ENCODE data around the gene PSMC1. TPM values are rescaled to one million over a fixed set of nuclear protein-coding genes. Genes with fewer than 3 reads are reported as not detected.
"Not testable (repeated sequence)": the region's sequence is repeated elsewhere in the genome, so short reads cannot be mapped to it uniquely, and the experiment has no call there.

Gene PSMC1
- polyA plus RNA-seq (2013), result 121 TPM

DNA sequence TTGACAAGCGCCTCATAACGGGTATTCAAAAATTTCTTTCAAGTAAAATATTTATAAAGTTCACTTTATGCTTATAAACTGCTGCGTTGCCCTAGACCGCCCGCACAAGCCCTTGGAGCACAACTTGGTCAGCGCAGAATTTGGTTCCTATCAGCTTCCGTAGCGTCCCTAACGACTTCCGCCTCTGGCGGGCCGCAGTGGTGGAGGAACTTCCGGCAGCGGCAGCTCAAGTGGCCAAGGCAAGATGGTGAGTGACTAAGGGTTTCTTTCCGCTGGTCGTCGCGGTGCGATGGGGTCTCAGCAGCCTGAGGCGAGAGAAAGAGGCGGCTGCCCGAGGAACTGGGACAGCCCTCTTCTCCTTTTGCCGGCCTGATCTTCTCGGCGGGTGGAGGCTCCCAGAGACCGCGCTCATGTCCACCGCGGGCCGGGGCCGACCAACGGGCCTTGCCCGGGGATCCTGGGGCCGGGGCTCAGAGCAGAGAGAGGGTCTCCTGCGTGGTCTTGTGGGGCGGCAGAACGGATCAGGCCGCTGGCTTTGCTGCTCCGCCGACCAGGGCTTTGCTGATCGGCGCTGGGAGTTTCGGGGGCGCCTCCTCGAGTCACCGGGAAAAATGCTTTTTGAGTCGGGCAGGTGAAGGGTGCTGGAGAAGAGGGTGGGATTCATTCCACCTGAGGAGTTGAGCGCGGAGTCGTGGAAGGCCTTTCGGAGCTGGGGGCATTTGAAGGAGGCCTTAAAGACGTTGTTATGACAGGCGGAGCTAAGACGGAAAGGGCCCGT lies at the start of gene PSMC1:
PSMC1 (plus strand) TSS at position 200 of the 778 bp plus-strand sequence; CDS start at position 245, 45 bp downstream.
- peaks cover 0 to 1% (median 0%) of the 10 kb centered on the region in 5 experiments for H3K27me3 ChIP-seq (replicated peaks in 2 of 5; ENCODE audit: control insufficient read depth in 4 of 5, insufficient read depth in 5 of 5, low read length in 4 of 5)
- H3K9me3 ChIP-seq (ENCODE audit: control extremely low read depth in 1 of 5, control insufficient read depth in 4 of 5, insufficient read depth in 2 of 5, low read depth in 1 of 5, low read length in 4 of 5), result no peaks in the 10 kb centered on the region
- POLR2A ChIA-PET, result no interaction called here
- CTCF ChIA-PET, result interaction anchor here (1.5 kb wide), 1 partner anchor 10 kb away, joined by 4 read pairs; no protein-coding TSS in a partner anchor
- 0% methylated on average over 32 of the region's 55 CpGs for WGBS (ENCODE audit: insufficient coverage)
- H3K27ac ChIP-seq (ENCODE audit: insufficient read depth in 1 of 2, low read depth in 1 of 2, low read length in 2 of 2, poor library complexity in 1 of 2, severe bottlenecking in 2 of 2), result peak within 1 kb of the TSS; percentile 72 to 91
- peaks cover 3 to 19% (median 8%) of the 10 kb centered on the region in 4 experiments for H3K4me1 ChIP-seq (ENCODE audit: control extremely low read depth in 1 of 4, control insufficient read depth in 4 of 4, insufficient read depth in 4 of 4, low read length in 3 of 4)
- H3K4me3 ChIP-seq (ENCODE audit: control insufficient read depth in 1 of 7, extremely low read depth in 1 of 7, insufficient read depth in 4 of 7, low read depth in 2 of 7, low read length in 6 of 7), result peak within 1 kb of the TSS; percentile 79 to 96 (median 93)
- DNase-seq, result peak; percentile 95 to 97 (median 96)
- peaks cover 10 to 24% (median 17%) of the 10 kb centered on the region in 4 experiments for H3K36me3 ChIP-seq (ENCODE audit: control insufficient read depth in 4 of 4, insufficient read depth in 4 of 4, low read length in 3 of 4)

GRCh38 chr14:90213099-90213748 lies 43.1 kb upstream of the PSMC1 start:
- Histone ChIP-seq H3K27me3 (replicated peaks in 2 of 5; ENCODE audit: control insufficient read depth in 4 of 5, insufficient read depth in 5 of 5, low read length in 4 of 5) (no peaks in the 10 kb centered on the region), H3K4me3 (ENCODE audit: control insufficient read depth in 1 of 7, extremely low read depth in 1 of 7, insufficient read depth in 4 of 7, low read depth in 2 of 7, low read length in 6 of 7) (no peak overlapping the region), H3K27ac (ENCODE audit: insufficient read depth in 1 of 2, low read depth in 1 of 2, low read length in 2 of 2, poor library complexity in 1 of 2, severe bottlenecking in 2 of 2) (no peak overlapping the region), H3K4me1 (ENCODE audit: control extremely low read depth in 1 of 4, control insufficient read depth in 4 of 4, insufficient read depth in 4 of 4, low read length in 3 of 4) (no peaks in the 10 kb centered on the region), H3K9me3 (ENCODE audit: control extremely low read depth in 1 of 5, control insufficient read depth in 4 of 5, insufficient read depth in 2 of 5, low read depth in 1 of 5, low read length in 4 of 5) (peaks cover 0 to 7% (median 0%) of the 10 kb centered on the region in 5 experiments), H3K36me3 (ENCODE audit: control insufficient read depth in 4 of 4, insufficient read depth in 4 of 4, low read length in 3 of 4) (no peaks in the 10 kb centered on the region)
- ChIA-PET POLR2A (no interaction called here), CTCF (no interaction called here)
- 94% methylated on average over 6 of the region's 7 CpGs for WGBS (ENCODE audit: insufficient coverage)
- DNase-seq, result no peak

GRCh38 chr14:90228478-90228877 lies 27.9 kb upstream of the PSMC1 start:
- ChIA-PET POLR2A (no interaction called here), CTCF (no interaction called here)
- H3K4me1 ChIP-seq (ENCODE audit: control extremely low read depth in 1 of 4, control insufficient read depth in 4 of 4, insufficient read depth in 4 of 4, low read length in 3 of 4), result no peaks in the 10 kb centered on the region
- no peaks in the 10 kb centered on the region for H3K36me3 ChIP-seq (ENCODE audit: control insufficient read depth in 4 of 4, insufficient read depth in 4 of 4, low read length in 3 of 4)
- peaks cover 0 to 5% (median 0%) of the 10 kb centered on the region in 5 experiments for H3K27me3 ChIP-seq (replicated peaks in 2 of 5; ENCODE audit: control insufficient read depth in 4 of 5, insufficient read depth in 5 of 5, low read length in 4 of 5)
- no peak overlapping the region for H3K27ac ChIP-seq (ENCODE audit: insufficient read depth in 1 of 2, low read depth in 1 of 2, low read length in 2 of 2, poor library complexity in 1 of 2, severe bottlenecking in 2 of 2)
- peaks cover 0 to 10% (median 0%) of the 10 kb centered on the region in 5 experiments for H3K9me3 ChIP-seq (ENCODE audit: control extremely low read depth in 1 of 5, control insufficient read depth in 4 of 5, insufficient read depth in 2 of 5, low read depth in 1 of 5, low read length in 4 of 5)
- no peak overlapping the region for H3K4me3 ChIP-seq (ENCODE audit: control insufficient read depth in 1 of 7, extremely low read depth in 1 of 7, insufficient read depth in 4 of 7, low read depth in 2 of 7, low read length in 6 of 7)
- 89% methylated on average over 1 of the region's 4 CpGs for WGBS (ENCODE audit: insufficient coverage)
- no peak for DNase-seq

DNA sequence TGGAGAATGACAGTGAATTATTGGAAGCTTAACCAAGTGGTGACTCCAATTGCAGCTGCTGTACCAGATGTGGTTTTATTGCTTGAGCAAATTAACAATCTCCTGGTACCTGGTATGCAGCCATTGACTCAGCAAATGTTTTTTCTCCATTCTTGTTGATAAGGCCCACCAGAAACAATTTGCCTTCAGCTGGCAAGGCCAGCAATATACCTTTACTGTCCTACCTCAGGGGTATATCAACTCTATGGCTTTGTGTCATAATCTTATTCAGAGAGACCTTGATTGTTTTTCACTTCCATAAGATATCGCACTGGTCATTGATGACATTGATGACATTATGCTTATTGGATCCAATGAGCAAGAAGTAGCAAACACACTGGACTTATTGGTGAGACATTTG lies 26.4 kb upstream of the PSMC1 start:
- H3K27ac ChIP-seq (ENCODE audit: insufficient read depth in 1 of 2, low read depth in 1 of 2, low read length in 2 of 2, poor library complexity in 1 of 2, severe bottlenecking in 2 of 2); H3K36me3 ChIP-seq (ENCODE audit: control insufficient read depth in 4 of 4, insufficient read depth in 4 of 4, low read length in 3 of 4); H3K4me3 ChIP-seq (ENCODE audit: control insufficient read depth in 1 of 7, extremely low read depth in 1 of 7, insufficient read depth in 4 of 7, low read depth in 2 of 7, low read length in 6 of 7); CTCF ChIA-PET; H3K27me3 ChIP-seq (replicated peaks in 2 of 5; ENCODE audit: control insufficient read depth in 4 of 5, insufficient read depth in 5 of 5, low read length in 4 of 5); DNase-seq; H3K4me1 ChIP-seq (ENCODE audit: control extremely low read depth in 1 of 4, control insufficient read depth in 4 of 4, insufficient read depth in 4 of 4, low read length in 3 of 4); POLR2A ChIA-PET; H3K9me3 ChIP-seq (ENCODE audit: control extremely low read depth in 1 of 5, control insufficient read depth in 4 of 5, insufficient read depth in 2 of 5, low read depth in 1 of 5, low read length in 4 of 5): not testable (repeated sequence)
- no CpG with 5 or more reads among the region's 1 CpG for WGBS (ENCODE audit: insufficient coverage)

GRCh38 chr14:90235179-90235976 lies 21.0 kb upstream of the PSMC1 start:
- H3K36me3 ChIP-seq (ENCODE audit: control insufficient read depth in 4 of 4, insufficient read depth in 4 of 4, low read length in 3 of 4), result no peaks in the 10 kb centered on the region
- ChIA-PET CTCF (interaction anchor here (0.6 to 6.6 kb wide), 9 partner anchors 8 to 296 kb away, joined by 3 to 38 read pairs (median 3); no protein-coding TSS in a partner anchor), POLR2A (no interaction called here)
- H3K9me3 ChIP-seq (ENCODE audit: control extremely low read depth in 1 of 5, control insufficient read depth in 4 of 5, insufficient read depth in 2 of 5, low read depth in 1 of 5, low read length in 4 of 5), result peaks cover 2 to 28% (median 24%) of the 10 kb centered on the region in 5 experiments
- peaks cover 0 to 5% (median 0%) of the 10 kb centered on the region in 4 experiments for H3K4me1 ChIP-seq (ENCODE audit: control extremely low read depth in 1 of 4, control insufficient read depth in 4 of 4, insufficient read depth in 4 of 4, low read length in 3 of 4)
- no peak overlapping the region for H3K27ac ChIP-seq (ENCODE audit: insufficient read depth in 1 of 2, low read depth in 1 of 2, low read length in 2 of 2, poor library complexity in 1 of 2, severe bottlenecking in 2 of 2)
- 7% methylated on average over 19 of the region's 25 CpGs for WGBS (ENCODE audit: insufficient coverage)
- no peak overlapping the region for H3K4me3 ChIP-seq (ENCODE audit: control insufficient read depth in 1 of 7, extremely low read depth in 1 of 7, insufficient read depth in 4 of 7, low read depth in 2 of 7, low read length in 6 of 7)
- peaks cover 0 to 6% (median 0%) of the 10 kb centered on the region in 5 experiments for H3K27me3 ChIP-seq (replicated peaks in 2 of 5; ENCODE audit: control insufficient read depth in 4 of 5, insufficient read depth in 5 of 5, low read length in 4 of 5)
- peak; percentile 67 to 70 (median 69) for DNase-seq

DNA sequence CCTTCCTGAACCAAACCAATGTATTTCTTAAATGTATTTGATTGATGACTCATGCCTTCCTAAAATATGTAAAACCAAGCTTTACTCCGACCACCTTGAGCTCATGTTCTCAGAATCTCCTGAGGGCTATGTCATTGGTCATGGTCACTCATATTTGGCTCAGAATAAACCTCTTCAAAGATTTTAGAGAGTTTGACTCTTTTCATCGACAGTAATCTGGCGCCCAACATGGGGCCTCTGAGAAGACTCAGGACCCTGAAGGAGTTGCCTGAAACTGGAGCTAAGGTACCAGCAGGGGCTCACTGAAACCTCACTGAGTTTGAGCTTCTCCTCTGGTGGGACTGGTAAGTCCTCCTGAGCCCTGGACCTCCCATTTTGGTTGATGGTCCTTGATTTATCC lies 17.2 kb upstream of the PSMC1 start:
- WGBS (ENCODE audit: insufficient coverage), result 85% methylated on average over 3 of the region's 3 CpGs
- H3K4me1 ChIP-seq (ENCODE audit: control extremely low read depth in 1 of 4, control insufficient read depth in 4 of 4, insufficient read depth in 4 of 4, low read length in 3 of 4), result peaks cover 0 to 5% (median 0%) of the 10 kb centered on the region in 4 experiments
- no peak overlapping the region for H3K27ac ChIP-seq (ENCODE audit: insufficient read depth in 1 of 2, low read depth in 1 of 2, low read length in 2 of 2, poor library complexity in 1 of 2, severe bottlenecking in 2 of 2)
- DNase-seq, result peak in 2 of 3 donors; percentile 17 to 26
- H3K36me3 ChIP-seq (ENCODE audit: control insufficient read depth in 4 of 4, insufficient read depth in 4 of 4, low read length in 3 of 4), result no peaks in the 10 kb centered on the region
- no peak overlapping the region for H3K4me3 ChIP-seq (ENCODE audit: control insufficient read depth in 1 of 7, extremely low read depth in 1 of 7, insufficient read depth in 4 of 7, low read depth in 2 of 7, low read length in 6 of 7)
- H3K27me3 ChIP-seq (replicated peaks in 2 of 5; ENCODE audit: control insufficient read depth in 4 of 5, insufficient read depth in 5 of 5, low read length in 4 of 5), result peaks cover 0 to 6% (median 0%) of the 10 kb centered on the region in 5 experiments
- H3K9me3 ChIP-seq (ENCODE audit: control extremely low read depth in 1 of 5, control insufficient read depth in 4 of 5, insufficient read depth in 2 of 5, low read depth in 1 of 5, low read length in 4 of 5), result peaks cover 2 to 37% (median 28%) of the 10 kb centered on the region in 5 experiments
- POLR2A ChIA-PET, result no interaction called here
- CTCF ChIA-PET, result interaction anchor here (2.8 to 6.6 kb wide), 2 partner anchors 266 to 300 kb away, joined by 10 to 38 read pairs; no protein-coding TSS in a partner anchor
